DOHH2 (cell line): ENCODE data around the gene PPHLN1.

Experiments
- H3F3A ChIP-seq: fragments of 200-600 bp; sonication (generic), shearing (Covaris generic); 2 replicates; pipeline ENCODE4 v1.6.0; 2016; ENCODE audit warnings: antibody characterized with exemption, mild to moderate bottlenecking; ENCODE audit not compliant: control insufficient read depth, insufficient read depth
- H3K27ac ChIP-seq: fragments of 200-600 bp; sonication (generic); 2 replicates; pipeline ENCODE4 v1.5.1; 2014; ENCODE audit warnings: low read depth, mild to moderate bottlenecking, low read length, moderate library complexity
- H3K27me3 ChIP-seq: fragments of 200-600 bp; sonication (generic); 2 replicates; pipeline ENCODE4 v1.6.1; 2014; ENCODE audit warnings: mild to moderate bottlenecking, low read length, mixed read lengths; ENCODE audit not compliant: control insufficient read depth
- H3K36me3 ChIP-seq: fragments of 200-600 bp; sonication (generic); 2 replicates; pipeline ENCODE4 v1.6.1; 2014; ENCODE audit warnings: mild to moderate bottlenecking, low read length, moderate library complexity, mixed read lengths; ENCODE audit not compliant: control insufficient read depth
- H3K4me1 ChIP-seq: fragments of 200-600 bp; sonication (generic); 2 replicates; pipeline ENCODE4 v1.6.1; 2014; ENCODE audit warnings: mild to moderate bottlenecking, low read length, mixed read lengths; ENCODE audit not compliant: control insufficient read depth
- H3K4me2 ChIP-seq: fragments of 200-600 bp; sonication (generic); 2 replicates; pipeline ENCODE4 v1.6.0; 2014; ENCODE audit warnings: mild to moderate bottlenecking, low read length, moderate library complexity
- H3K4me3 ChIP-seq: fragments of 200-600 bp; sonication (generic); 2 replicates; pipeline ENCODE4 v1.5.1; 2014; ENCODE audit warnings: mild to moderate bottlenecking, low read length, mixed read lengths
- H3K79me2 ChIP-seq: fragments of 200-600 bp; sonication (generic); 2 replicates; pipeline ENCODE4 v1.6.1; 2014; ENCODE audit warnings: mild to moderate bottlenecking, low read length, mixed read lengths; ENCODE audit not compliant: control insufficient read depth
- H3K9me2 ChIP-seq: fragments of 200-600 bp; sonication (generic); replicated peaks from 2 replicates; pipeline ENCODE4 v1.6.1; 2014; ENCODE audit warnings: mild to moderate bottlenecking, low read length, mixed read lengths; ENCODE audit not compliant: control insufficient read depth
- H3K9me3 ChIP-seq: fragments of 200-600 bp; sonication (generic); 2 replicates; pipeline ENCODE4 v1.6.1; 2014; ENCODE audit warnings: antibody characterized with exemption, low read length, mixed read lengths; ENCODE audit not compliant: control insufficient read depth, insufficient read depth
- H4K20me1 ChIP-seq: fragments of 200-600 bp; sonication (generic); 2 replicates; pipeline ENCODE4 v1.6.0; 2014; ENCODE audit warnings: low read depth, mild to moderate bottlenecking, antibody characterized with exemption, low read length, moderate library complexity; ENCODE audit not compliant: control insufficient read depth, insufficient read depth
- CTCF ChIP-seq: fragments of 200-600 bp; sonication (generic); IDR thresholded peaks from one replicate; pipeline ENCODE4 v1.5.1; 2014; ENCODE audit warnings: antibody characterized with exemption, mild to moderate bottlenecking, low read depth, low read length; ENCODE audit not compliant: poor library complexity, severe bottlenecking
- EZH2phosphoT487 ChIP-seq: fragments of 200-600 bp; sonication (generic); IDR thresholded peaks from 2 replicates; pipeline ENCODE4 v1.6.1; 2017; ENCODE audit warnings: borderline replicate concordance, mild to moderate bottlenecking, antibody characterized with exemption, low read length, moderate library complexity, mixed read lengths

Gene PPHLN1

GRCh38 chr12:42445891-42446290 lies 119.9 kb downstream of the PPHLN1 start:
- H3K9me2 ChIP-seq = no peaks in the 10 kb centered on the region
- H3K27me3 ChIP-seq = no peaks in the 10 kb centered on the region
- peaks cover 50% of the 10 kb centered on the region for H3K4me1 ChIP-seq
- no peaks in the 10 kb centered on the region for H3K9me3 ChIP-seq
- TF ChIP-seq EZH2phosphoT487 (no peak), CTCF (no peak)
- no peak overlapping the region for H3K4me3 ChIP-seq
- H3F3A ChIP-seq = peaks cover 12% of the 10 kb centered on the region
- no peaks in the 10 kb centered on the region for H4K20me1 ChIP-seq
- H3K36me3 ChIP-seq = peaks cover 35% of the 10 kb centered on the region
- H3K27ac ChIP-seq = no peak overlapping the region
- no peaks in the 10 kb centered on the region for H3K79me2 ChIP-seq
- no peak overlapping the region for H3K4me2 ChIP-seq

GRCh38 chr12:42446761-42447160 lies 120.8 kb downstream of the PPHLN1 start:
- Histone ChIP-seq H3K4me1 (peaks cover 57% of the 10 kb centered on the region), H4K20me1 (no peaks in the 10 kb centered on the region), H3F3A (peaks cover 12% of the 10 kb centered on the region), H3K9me3 (no peaks in the 10 kb centered on the region), H3K4me3 (peak overlapping the region; percentile 37), H3K4me2 (peak overlapping the region; percentile 64), H3K27ac (peak overlapping the region; percentile 67), H3K79me2 (no peaks in the 10 kb centered on the region), H3K9me2 (no peaks in the 10 kb centered on the region), H3K36me3 (peaks cover 29% of the 10 kb centered on the region), H3K27me3 (no peaks in the 10 kb centered on the region)
- TF ChIP-seq CTCF (no peak), EZH2phosphoT487 (no peak)

- Histone ChIP-seq H3K4me3 (peak overlapping the region; percentile 37), H3K27me3 (no peaks in the 10 kb centered on the region), H3K4me2 (peak overlapping the region; percentile 64), H3K36me3 (peaks cover 22% of the 10 kb centered on the region), H3K9me3 (no peaks in the 10 kb centered on the region), H3K9me2 (no peaks in the 10 kb centered on the region), H3K27ac (peak overlapping the region; percentile 67), H3F3A (peaks cover 12% of the 10 kb centered on the region), H4K20me1 (no peaks in the 10 kb centered on the region), H3K4me1 (peaks cover 60% of the 10 kb centered on the region), H3K79me2 (no peaks in the 10 kb centered on the region)
- no peak for TF ChIP-seq CTCF
- TF ChIP-seq EZH2phosphoT487 = no peak
These were observed 121.4 kb downstream of the PPHLN1 start for GRCh38 chr12:42447371-42447786.
